ENCODE results near the gene CABP4. TPM values are rescaled to one million over a fixed set of nuclear protein-coding genes. Genes with fewer than 3 reads are reported as not detected.
A peak's percentile ranks its signal among the peaks of the same experiment; 100 is the strongest.
"Not testable (repeated sequence)": the region's sequence is repeated elsewhere in the genome, so short reads cannot be mapped to it uniquely, and the experiment has no call there.

CABP4 gene
- total and polyA plus RNA-seq, 8 donors: 0.58 to 1.5 (median 0.99) TPM; not detected in 1

GRCh38 chr11:67421430-67422031, 33.6 kb upstream of the CABP4 start:
- Histone ChIP-seq H3K27ac (peak overlapping the region in 3 of 4 donors; percentile 40 to 95 (median 91)), H3K4me3 (peak overlapping the region in 2 of 4 donors; percentile 66 to 70), H3K27me3 (no peaks in the 10 kb centered on the region), H3K9me3 (no peaks in the 10 kb centered on the region), H3K4me1 (peaks cover 0 to 13% (median 11%) of the 10 kb centered on the region in 3 donors), H3K36me3 (no peaks in the 10 kb centered on the region)
- intact Hi-C loops (cut with DNase I): no loop called here
- 68 to 69% methylated on average over 22 of the region's 22 CpGs for WGBS, 2 donors
- DNase-seq (peak in 1 of 6 donors; percentile 48), ATAC-seq (peak; percentile 9 to 21 (median 13)), FAIRE-seq (no peak)
- TF ChIP-seq, protein P1, sequence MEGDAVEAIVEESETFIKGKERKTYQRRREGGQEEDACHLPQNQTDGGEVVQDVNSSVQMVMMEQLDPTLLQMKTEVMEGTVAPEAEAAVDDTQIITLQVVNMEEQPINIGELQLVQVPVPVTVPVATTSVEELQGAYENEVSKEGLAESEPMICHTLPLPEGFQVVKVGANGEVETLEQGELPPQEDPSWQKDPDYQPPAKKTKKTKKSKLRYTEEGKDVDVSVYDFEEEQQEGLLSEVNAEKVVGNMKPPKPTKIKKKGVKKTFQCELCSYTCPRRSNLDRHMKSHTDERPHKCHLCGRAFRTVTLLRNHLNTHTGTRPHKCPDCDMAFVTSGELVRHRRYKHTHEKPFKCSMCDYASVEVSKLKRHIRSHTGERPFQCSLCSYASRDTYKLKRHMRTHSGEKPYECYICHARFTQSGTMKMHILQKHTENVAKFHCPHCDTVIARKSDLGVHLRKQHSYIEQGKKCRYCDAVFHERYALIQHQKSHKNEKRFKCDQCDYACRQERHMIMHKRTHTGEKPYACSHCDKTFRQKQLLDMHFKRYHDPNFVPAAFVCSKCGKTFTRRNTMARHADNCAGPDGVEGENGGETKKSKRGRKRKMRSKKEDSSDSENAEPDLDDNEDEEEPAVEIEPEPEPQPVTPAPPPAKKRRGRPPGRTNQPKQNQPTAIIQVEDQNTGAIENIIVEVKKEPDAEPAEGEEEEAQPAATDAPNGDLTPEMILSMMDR (IDR thresholded peaks at IDR 0.05): no peak

DNA sequence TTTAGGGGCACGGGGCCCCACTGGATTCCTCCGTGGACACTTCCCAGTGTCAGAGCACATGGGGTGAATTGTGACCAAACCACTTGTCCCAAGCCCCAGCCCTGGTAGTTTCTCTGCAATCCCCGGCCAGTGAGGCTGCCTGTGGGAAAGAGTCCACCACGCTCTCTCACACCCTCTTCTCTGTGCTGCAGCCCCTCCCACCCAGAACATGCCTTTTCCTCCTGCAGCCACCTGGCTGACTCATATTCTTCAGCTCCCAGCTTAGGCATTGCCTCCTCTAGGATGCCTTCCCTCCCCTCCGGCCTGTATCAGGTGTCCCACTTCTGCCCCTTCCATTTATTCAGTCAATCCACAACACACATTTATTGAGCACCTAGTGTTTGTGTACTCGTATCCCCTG, 32.3 kb upstream of the CABP4 start:
- DNase-seq (peak in 1 of 6 donors; percentile 46), ATAC-seq (no peak), FAIRE-seq (no peak)
- TF ChIP-seq, protein P1 (IDR thresholded peaks at IDR 0.05): no peak
- H3K4me1 ChIP-seq: peaks cover 0 to 18% (median 16%) of the 10 kb centered on the region in 3 donors
- intact Hi-C loops (cut with DNase I): no loop called here
- H3K36me3 ChIP-seq: no peaks in the 10 kb centered on the region
- H3K9me3 ChIP-seq: no peaks in the 10 kb centered on the region
- no peak overlapping the region for H3K27ac ChIP-seq
- H3K4me3 ChIP-seq: no peak overlapping the region
- 81 to 86% methylated on average over 5 to 6 of the region's 6 CpGs for WGBS, 2 donors
- no peaks in the 10 kb centered on the region for H3K27me3 ChIP-seq

GRCh38 chr11:67423466-67423865, 31.7 kb upstream of the CABP4 start:
- H3K27ac ChIP-seq: no peak overlapping the region
- no peak overlapping the region for H3K4me3 ChIP-seq
- H3K36me3 ChIP-seq: no peaks in the 10 kb centered on the region
- no peaks in the 10 kb centered on the region for H3K9me3 ChIP-seq
- H3K4me1 ChIP-seq: peaks cover 0 to 18% (median 16%) of the 10 kb centered on the region in 3 donors
- FAIRE-seq: no peak
- DNase-seq: peak in 1 of 6 donors; percentile 34
- WGBS, 2 donors: 92 to 94% methylated on average over 13 of the region's 13 CpGs
- TF ChIP-seq, protein P1 (IDR thresholded peaks at IDR 0.05): no peak
- ATAC-seq: no peak
- no peaks in the 10 kb centered on the region for H3K27me3 ChIP-seq
- intact Hi-C loops (cut with DNase I): no loop called here

DNA sequence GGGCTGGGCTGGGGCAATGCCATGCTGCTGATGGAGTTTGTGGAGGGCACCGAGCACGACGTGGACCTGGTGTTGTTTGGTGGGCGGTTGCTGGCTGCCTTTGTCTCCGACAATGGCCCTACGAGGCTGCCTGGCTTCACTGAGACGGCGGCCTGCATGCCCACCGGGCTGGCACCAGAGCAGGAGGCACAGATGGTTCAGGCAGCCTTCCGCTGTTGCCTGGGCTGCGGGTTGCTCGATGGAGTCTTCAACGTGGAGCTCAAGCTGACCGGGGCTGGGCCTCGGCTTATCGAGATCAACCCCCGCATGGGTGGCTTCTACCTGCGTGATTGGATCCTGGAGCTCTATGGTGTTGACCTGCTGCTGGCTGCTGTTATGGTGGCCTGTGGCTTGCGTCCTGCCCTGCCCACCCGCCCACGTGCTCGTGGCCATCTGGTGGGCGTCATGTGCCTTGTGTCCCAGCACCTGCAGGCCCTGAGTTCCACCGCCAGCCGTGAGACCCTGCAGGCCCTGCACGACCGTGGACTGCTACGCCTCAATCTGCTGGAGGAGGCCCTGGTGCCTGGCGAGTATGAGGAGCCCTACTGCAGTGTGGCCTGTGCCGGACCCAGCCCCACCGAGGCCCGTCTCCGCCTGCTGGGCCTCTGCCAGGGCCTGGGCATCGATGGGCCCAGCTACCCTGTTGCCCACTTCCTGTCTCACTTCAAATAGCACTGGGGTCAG, 31.1 kb upstream of the CABP4 start:
- H3K9me3 ChIP-seq: no peaks in the 10 kb centered on the region
- H3K27me3 ChIP-seq: no peaks in the 10 kb centered on the region
- H3K4me1 ChIP-seq: peaks cover 0 to 19% (median 18%) of the 10 kb centered on the region in 3 donors
- ATAC-seq (no peak), FAIRE-seq (no peak), DNase-seq (peak in 1 of 6 donors; percentile 71)
- H3K4me3 ChIP-seq: no peak overlapping the region
- intact Hi-C loops (cut with DNase I): no loop called here
- no peak overlapping the region for H3K27ac ChIP-seq
- TF ChIP-seq, protein P1 (IDR thresholded peaks at IDR 0.05): no peak
- WGBS, 2 donors: 87 to 93% methylated on average over 34 of the region's 34 CpGs
- no peaks in the 10 kb centered on the region for H3K36me3 ChIP-seq

- H3K36me3 ChIP-seq; intact Hi-C loops (cut with DNase I); H3K27me3 ChIP-seq; FAIRE-seq; H3K9me3 ChIP-seq; ATAC-seq; DNase-seq: not testable (repeated sequence)
- peak overlapping the region; percentile 59 to 94 (median 84) for H3K4me3 ChIP-seq
- H3K27ac ChIP-seq: peak overlapping the region; percentile 62 to 89 (median 76)
- 58 to 59% methylated on average over 19 of the region's 19 CpGs for WGBS, 2 donors
- H3K4me1 ChIP-seq: peaks cover 4 to 14% (median 12%) of the 10 kb centered on the region in 3 donors
Measured at GRCh38 chr11:67427364-67427859, 27.7 kb upstream of the CABP4 start.

Measured in pancreas (tissue), 10 donors.